ENCODE measurements around the gene DVL2.
A peak's percentile ranks its signal among the peaks of the same experiment; 100 is the strongest.

DVL2 gene

GRCh38 chr17:7196651-7197401, 37.5 kb downstream of the DVL2 start:
- TF ChIP-seq POLR2AphosphoS5 (IDR thresholded peaks at IDR 0.05; ENCODE audit: low read depth, low read length): no peak
- TF ChIP-seq REST (IDR thresholded peaks at IDR 0.05; ENCODE audit: insufficient read depth in 1 of 2, low read depth in 2 of 2, low read length in 2 of 2): no peak
- TF ChIP-seq TAF1 (IDR thresholded peaks at IDR 0.05; ENCODE audit: borderline replicate concordance, insufficient read depth, low read length): no peak
- no peak for TF ChIP-seq FOXP2 (optimal IDR thresholded peaks at IDR 0.05; ENCODE audit: borderline replicate concordance, extremely low read depth, extremely low read length, insufficient read depth)
- TF ChIP-seq SIN3A (IDR thresholded peaks at IDR 0.05; ENCODE audit: borderline replicate concordance, insufficient read depth, low read length): no peak

GRCh38 chr17:7195971-7196370, 38.3 kb downstream of the DVL2 start:
- TF ChIP-seq TAF1 (IDR thresholded peaks at IDR 0.05; ENCODE audit: borderline replicate concordance, insufficient read depth, low read length): no peak
- TF ChIP-seq REST (IDR thresholded peaks at IDR 0.05; ENCODE audit: insufficient read depth in 1 of 2, low read depth in 2 of 2, low read length in 2 of 2): no peak
- TF ChIP-seq POLR2AphosphoS5 (IDR thresholded peaks at IDR 0.05; ENCODE audit: low read depth, low read length): no peak
- TF ChIP-seq FOXP2 (optimal IDR thresholded peaks at IDR 0.05; ENCODE audit: borderline replicate concordance, extremely low read depth, extremely low read length, insufficient read depth): no peak
- no peak for TF ChIP-seq SIN3A (IDR thresholded peaks at IDR 0.05; ENCODE audit: borderline replicate concordance, insufficient read depth, low read length)

- TF ChIP-seq REST (IDR thresholded peaks at IDR 0.05; ENCODE audit: insufficient read depth in 1 of 2, low read depth in 2 of 2, low read length in 2 of 2) (no peak), SIN3A (IDR thresholded peaks at IDR 0.05; ENCODE audit: borderline replicate concordance, insufficient read depth, low read length) (no peak), POLR2AphosphoS5 (IDR thresholded peaks at IDR 0.05; ENCODE audit: low read depth, low read length) (no peak), FOXP2 (optimal IDR thresholded peaks at IDR 0.05; ENCODE audit: borderline replicate concordance, extremely low read depth, extremely low read length, insufficient read depth) (no peak), TAF1 (IDR thresholded peaks at IDR 0.05; ENCODE audit: borderline replicate concordance, insufficient read depth, low read length) (no peak)
Measured at GRCh38 chr17:7192271-7192937, 41.9 kb downstream of the DVL2 start.

GRCh38 chr17:7191571-7192270, 42.6 kb downstream of the DVL2 start:
- peak; percentile 71 to 87 for TF ChIP-seq REST (IDR thresholded peaks at IDR 0.05; ENCODE audit: insufficient read depth in 1 of 2, low read depth in 2 of 2, low read length in 2 of 2)
- no peak for TF ChIP-seq SIN3A (IDR thresholded peaks at IDR 0.05; ENCODE audit: borderline replicate concordance, insufficient read depth, low read length)

Data from PFSK-1 (cell line).